Renal pelvis (tissue), 4 donors: ENCODE results near the gene RBM27. TPM values are rescaled to one million over a fixed set of nuclear protein-coding genes. Genes with fewer than 3 reads are reported as not detected.
"Not testable (repeated sequence)": the region's sequence is repeated elsewhere in the genome, so short reads cannot be mapped to it uniquely, and the experiment has no call there.

ENCODE experiments used
- DNase-seq: peaks from one replicate; pipeline ENCODE4 v3.0.0-alpha.2; 2013
- polyA plus RNA-seq, 3 donors: library from polyadenylated mRNA; unstranded; fragments of 120-200 nt; gene quantifications; one replicate each; pipeline ENCODE4 v1.2.1, GENCODE V29; 2013; ENCODE audit not compliant: insufficient read length in 3 of 3

RBM27 gene
- polyA plus RNA-seq, 3 donors, result 24.1 to 26.5 (median 26.0) TPM

- DNase-seq, result no peak
These were observed 2.2 kb downstream of the RBM27 start for GRCh38 chr5:146205499-146206202.

DNA sequence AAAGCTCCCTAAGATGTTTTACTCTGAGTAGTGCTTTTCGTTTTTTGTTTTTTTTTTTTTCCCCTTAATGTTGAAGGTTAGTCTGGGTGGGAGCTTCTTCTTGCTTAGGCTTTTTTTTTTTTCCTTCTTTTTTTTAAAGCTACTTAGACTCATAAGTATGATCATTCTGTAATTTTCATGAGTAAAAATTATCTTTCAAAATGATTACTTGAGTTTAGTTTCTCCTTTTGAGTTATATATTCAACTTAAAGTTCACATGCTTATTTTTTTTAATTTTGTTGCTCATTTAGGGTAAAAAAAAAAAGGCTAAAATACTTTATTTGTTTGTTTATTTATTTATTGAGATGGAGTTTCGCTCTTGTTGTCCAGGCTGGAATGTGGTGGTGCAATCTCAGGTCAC, 2.9 kb downstream of the RBM27 start:
- no peak for DNase-seq

- no peak for DNase-seq
These were observed 5.6 kb downstream of the RBM27 start for GRCh38 chr5:146208916-146209522.

DNA sequence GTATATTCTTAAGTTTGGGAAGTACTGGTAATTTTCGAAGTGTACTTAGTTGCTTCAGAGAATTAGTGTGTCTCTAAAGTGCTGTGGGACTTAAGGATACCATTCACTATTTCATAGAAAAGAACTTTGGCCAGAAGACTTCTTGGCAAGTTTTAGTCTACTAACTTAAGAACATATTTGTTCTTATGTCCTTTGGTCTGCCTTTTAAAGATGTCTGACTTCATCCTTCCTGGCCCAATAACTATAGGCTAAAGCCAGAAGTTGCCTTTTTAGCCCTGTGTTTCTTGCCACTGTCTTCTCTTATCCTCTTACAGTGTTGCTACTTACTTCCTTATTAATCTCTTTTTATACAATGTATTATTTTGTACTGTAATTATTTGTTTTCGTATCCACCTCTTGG, 6.3 kb downstream of the RBM27 start:
- DNase-seq, result no peak

DNA sequence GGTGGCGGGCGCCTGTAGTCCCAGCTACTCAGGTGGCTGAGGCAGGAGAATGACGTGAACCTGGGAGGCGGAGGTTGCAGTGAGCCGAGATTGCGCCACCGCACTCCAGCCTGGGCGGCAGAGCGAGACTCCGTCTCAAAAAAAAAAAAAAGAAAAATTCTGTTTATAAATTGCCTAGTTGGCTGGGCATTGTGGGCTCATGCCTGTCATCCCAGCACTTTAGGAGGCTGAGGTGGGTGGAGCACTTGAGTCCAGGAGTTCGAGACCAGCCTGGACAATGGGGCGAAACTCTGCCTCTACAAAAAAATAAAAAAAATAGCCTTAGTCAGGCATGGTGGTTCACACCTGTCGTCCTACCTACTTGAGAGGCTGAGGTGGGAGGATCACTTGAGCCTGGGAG, 7.4 kb downstream of the RBM27 start:
- DNase-seq, result not testable (repeated sequence)

DNA sequence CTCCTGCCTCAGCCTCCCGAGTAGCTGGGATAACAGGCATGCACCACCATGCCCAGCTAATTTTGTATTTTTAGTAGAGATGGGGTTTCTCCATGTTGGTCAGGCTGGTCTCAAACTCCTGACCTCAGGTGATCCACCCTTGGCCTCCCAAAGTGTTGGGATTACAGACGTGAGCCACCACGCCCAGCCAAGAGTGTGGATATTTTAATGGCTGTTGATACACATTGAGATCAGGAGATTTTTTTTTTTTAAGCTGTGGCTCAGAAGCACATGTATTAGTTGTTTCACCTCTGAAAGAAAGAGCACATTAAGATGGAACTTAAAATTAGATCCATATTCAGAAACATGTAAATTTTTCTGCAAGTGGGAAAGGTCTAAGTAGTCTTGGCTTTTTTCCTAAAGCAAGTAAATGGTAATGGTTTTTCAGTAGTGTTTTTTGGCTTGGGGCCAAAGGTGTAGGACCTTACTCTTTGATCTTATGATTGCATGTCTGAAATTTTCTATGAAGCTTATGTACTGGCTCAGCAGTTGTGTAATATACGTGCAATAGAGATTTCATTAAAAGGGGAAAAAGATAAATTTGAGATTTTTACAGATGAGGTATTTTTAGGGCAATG, 9.9 kb downstream of the RBM27 start:
- DNase-seq, result peak; percentile 16

DNA sequence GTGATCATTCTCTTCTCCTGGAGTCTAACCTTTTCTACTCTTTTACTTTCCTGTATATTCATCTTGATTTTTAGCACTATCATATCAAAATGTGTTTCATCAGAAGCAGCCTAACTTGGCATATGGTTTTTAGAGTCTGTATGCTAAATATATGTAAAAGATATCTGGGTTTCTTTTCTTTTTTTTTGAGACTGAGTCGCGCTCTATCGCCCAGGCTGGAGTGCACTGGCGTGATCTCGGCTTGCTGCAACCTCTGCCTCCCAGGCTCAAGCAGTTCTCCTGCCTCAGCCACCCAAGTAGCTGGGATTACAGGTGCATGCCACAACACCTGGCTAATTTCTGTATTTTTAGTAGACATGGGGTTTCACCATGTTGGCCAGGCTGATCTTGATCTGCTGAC, 11.5 kb downstream of the RBM27 start:
- DNase-seq, result not testable (repeated sequence)

DNA sequence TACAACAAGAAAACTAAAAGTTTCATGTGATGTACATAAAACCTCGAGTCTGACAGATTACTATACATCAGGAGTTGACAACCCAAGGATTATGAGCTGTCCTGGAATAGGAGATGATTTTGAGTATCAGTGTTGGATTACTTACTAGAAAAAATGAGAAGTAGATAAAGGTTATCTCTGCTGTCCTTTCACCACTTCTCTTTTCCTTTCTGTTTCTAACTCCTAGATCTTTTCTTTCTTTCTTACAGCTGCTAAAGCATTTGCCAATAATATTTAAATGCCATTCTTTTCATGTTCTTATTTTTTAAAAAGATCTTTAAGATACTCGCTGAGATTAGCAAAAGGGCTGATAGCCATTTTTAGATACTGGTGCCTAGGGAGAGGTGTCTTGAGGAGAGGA, 14.8 kb downstream of the RBM27 start:
- no peak for DNase-seq

DNA sequence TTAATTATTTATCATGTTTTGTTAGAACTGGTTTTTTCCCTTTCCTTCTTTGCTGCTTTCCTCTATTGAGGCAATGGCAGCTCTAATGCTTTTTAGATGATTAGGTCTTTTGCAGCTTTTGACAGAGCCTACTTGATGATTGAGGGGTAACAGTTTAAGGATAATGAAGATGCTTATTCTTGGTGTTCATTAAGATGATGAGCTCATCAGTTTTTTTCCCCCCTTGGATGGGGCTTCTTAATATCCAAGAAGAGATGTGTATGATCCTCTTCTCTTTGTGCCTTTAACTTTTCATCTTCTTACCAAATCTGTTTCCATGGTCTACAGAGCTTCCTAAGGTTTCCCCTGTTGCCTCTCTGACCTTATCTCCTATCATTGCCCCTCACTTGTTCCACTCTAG, 15.8 kb downstream of the RBM27 start:
- no peak for DNase-seq

- no peak for DNase-seq
These were observed 17.8 kb downstream of the RBM27 start for GRCh38 chr5:146221234-146221633.

DNA sequence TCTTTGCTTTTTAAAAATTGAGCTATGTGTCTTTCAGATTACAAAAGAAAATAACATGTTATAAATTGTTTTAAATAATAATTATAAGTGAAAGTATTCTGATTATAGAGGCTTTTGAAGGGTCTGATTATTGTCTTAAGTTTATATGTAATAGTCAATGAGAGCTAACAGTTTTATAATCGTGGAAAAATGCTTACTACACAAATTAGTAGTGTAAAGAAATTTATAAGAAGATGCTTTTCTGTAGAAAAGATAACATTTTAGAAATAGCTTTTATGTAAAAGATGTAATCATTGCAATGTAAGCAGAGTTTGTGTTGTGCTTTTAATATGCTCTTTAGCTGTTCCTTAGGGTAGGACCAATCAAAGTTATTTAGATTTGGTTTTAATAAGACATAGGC, 18.6 kb downstream of the RBM27 start:
- DNase-seq, result no peak

GRCh38 chr5:146223179-146223578, 19.8 kb downstream of the RBM27 start:
- no peak for DNase-seq

DNA sequence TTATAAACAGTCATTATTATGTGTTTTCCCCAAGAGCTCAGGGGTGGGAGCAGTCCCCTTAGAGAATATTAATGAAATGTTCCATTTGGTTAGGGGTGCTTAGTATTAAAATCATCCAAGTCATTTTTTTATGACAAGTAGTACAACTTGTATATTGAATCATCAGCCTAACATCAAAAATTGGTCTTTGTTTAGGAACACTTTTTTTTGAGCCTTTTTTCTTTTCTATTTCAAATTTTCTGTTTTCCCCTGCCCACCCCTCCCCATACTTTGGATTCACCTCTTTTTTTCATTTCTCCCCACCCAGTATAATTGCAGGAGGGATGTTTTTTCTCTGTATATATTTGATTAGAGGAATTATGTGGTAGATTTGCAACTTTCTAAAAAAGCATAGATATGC, 25.8 kb downstream of the RBM27 start:
- no peak for DNase-seq

GRCh38 chr5:146232223-146232622, 28.8 kb downstream of the RBM27 start:
- no peak for DNase-seq

DNA sequence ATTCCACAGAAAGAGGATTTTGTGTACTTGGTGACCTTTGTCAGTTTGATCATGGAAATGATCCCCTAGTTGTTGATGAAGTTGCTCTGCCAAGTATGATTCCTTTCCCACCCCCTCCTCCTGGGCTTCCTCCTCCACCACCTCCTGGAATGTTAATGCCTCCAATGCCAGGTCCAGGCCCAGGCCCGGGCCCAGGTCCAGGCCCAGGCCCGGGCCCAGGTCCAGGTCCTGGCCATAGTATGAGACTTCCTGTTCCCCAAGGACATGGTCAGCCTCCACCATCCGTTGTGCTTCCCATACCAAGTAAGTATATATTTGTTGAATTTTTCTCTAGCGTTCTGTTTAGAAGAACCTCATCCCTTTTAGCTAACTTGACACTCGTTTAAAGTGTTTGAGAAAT, 30.0 kb downstream of the RBM27 start:
- no peak for DNase-seq

DNA sequence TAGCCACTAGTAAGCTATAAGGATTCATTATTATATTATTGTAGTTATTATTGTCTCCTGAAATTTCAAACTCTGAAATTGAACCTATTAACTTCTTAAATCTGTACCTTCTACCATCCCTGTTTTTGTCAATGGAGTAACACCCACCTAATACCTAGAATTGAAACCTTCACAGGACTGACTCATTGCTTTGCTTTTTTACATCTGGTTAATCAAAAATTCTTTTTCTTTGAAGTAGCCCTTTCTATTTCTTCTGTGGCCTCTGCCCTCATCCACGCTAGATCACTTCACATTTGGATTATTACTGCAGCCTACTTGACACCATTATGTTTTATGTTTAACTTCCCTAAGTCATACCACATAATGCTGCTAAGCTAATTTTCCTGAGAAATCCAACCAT, 35.6 kb downstream of the RBM27 start:
- DNase-seq, result no peak

- no peak for DNase-seq
These were observed 37.5 kb downstream of the RBM27 start for GRCh38 chr5:146240951-146241350.

DNA sequence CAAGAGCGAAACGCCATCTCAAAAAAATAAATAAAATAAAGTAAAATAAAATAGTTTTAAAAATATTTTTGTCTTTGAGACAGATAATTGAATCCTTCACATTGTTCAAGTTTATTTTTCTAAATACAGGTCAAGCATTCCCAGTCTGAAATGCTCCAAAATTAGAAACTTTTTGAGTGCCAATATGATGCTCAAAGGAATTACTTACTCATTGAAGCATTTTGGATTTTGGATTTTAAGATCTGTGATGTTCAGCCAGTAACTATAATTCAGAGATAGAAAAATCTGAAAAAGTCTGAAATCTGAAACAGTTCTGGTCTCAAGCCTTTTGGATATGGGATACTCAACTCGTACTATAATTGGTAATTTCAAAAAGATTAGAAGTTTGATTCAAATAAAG, 39.8 kb downstream of the RBM27 start:
- DNase-seq, result no peak

GRCh38 chr5:146248561-146248960, 45.2 kb downstream of the RBM27 start:
- DNase-seq, result no peak

DNA sequence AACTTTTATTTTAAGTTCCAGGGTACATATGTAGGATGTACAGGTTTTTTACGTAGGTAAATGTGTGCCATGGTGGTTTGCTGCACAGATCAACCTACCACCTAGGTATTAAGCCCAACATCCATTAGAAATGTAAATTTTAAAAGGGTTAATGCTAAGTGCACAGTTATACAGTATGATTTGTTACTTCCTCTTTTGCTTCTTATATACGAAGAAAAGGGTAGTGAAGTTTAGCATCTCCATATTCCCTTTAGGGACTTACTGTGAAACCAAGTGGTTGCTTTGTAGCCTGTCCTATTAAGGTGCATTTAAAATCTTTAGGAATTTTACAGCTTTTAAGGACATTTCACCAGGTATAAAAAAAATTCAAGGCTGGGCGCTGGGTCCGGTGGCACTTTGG, 46.4 kb downstream of the RBM27 start:
- DNase-seq, result no peak
